ENCODE results near the gene UAP1.

DNA sequence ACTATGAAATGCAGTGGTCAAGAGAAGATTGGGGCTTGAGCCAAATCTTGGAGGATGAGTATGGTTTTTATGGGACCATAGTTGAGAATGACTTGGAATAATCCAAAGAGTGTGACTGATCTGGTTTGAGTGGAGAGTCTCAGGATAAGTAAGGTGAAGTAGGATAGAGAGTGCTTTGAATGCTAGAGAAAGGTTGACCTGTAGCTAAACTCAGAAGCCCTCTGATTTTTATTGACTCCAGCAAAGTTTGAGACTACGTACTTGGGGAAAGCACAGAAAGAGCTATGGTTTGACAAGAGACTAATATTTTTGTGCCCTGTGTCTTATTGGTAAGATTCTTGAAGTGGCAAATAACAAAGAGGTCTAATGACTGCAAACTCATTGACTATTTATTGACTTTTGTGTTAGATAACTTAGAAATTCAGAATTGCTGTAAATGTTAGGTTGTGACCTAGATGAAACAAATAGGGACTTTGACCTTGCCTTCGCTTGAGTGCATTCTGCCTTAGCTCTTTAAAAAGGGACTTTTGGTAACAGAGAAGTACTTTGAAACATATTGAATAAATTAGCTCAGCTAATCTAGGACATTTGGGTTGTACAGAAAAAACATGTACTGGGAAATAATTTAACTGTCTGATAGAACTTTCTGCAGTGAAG lies 35.1 kb downstream of the UAP1 start:
- TF ChIP-seq, protein P1, sequence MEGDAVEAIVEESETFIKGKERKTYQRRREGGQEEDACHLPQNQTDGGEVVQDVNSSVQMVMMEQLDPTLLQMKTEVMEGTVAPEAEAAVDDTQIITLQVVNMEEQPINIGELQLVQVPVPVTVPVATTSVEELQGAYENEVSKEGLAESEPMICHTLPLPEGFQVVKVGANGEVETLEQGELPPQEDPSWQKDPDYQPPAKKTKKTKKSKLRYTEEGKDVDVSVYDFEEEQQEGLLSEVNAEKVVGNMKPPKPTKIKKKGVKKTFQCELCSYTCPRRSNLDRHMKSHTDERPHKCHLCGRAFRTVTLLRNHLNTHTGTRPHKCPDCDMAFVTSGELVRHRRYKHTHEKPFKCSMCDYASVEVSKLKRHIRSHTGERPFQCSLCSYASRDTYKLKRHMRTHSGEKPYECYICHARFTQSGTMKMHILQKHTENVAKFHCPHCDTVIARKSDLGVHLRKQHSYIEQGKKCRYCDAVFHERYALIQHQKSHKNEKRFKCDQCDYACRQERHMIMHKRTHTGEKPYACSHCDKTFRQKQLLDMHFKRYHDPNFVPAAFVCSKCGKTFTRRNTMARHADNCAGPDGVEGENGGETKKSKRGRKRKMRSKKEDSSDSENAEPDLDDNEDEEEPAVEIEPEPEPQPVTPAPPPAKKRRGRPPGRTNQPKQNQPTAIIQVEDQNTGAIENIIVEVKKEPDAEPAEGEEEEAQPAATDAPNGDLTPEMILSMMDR (IDR thresholded peaks at IDR 0.05; ENCODE audit: low read depth, low read length, poor library complexity, severe bottlenecking), result no peak
- no peak for TF ChIP-seq EZH2phosphoT487 (IDR thresholded peaks at IDR 0.05; ENCODE audit: borderline replicate concordance, low read length)
